Measurements from ENCODE around the gene MLLT3. TPM values are rescaled to one million over a fixed set of nuclear protein-coding genes. Genes with fewer than 3 reads are reported as not detected.
A peak's percentile ranks its signal among the peaks of the same experiment; 100 is the strongest.

Gene MLLT3
- total RNA-seq, 1 donor from 2014 or later, result 35.1 TPM

DNA sequence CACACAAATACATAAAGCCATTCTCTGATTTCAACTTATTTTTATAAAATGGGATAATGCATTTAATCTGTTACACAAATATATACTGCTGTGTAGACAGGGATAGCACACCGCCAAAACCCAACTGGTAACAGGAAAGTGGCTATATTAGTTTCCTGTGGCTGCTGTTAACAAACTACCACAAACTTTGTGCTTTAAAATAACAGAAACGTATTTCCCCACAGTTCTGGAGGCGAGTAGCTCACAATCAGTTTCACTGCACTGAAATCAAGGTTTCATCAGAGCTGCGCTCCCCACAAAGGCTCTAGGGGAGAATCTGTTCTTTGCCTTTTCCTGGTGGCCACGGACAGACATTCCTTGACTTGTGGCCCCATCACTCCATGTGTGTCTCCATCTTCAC, 94.0 kb downstream of the MLLT3 start:
- Histone ChIP-seq H3K27ac (ENCODE audit: low read depth, low read length) (no peak overlapping the region), H3K4me1 (ENCODE audit: insufficient read depth, low read length) (no peaks in the 10 kb centered on the region), H3K9me3 (ENCODE audit: insufficient read depth, low read depth, low read length) (no peaks in the 10 kb centered on the region), H3K36me3 (ENCODE audit: insufficient read depth, low read length) (no peaks in the 10 kb centered on the region), H3K9ac (ENCODE audit: low read length) (no peak overlapping the region), H3K27me3 (ENCODE audit: insufficient read depth, low read length) (no peaks in the 10 kb centered on the region), H3K79me2 (ENCODE audit: insufficient read depth, low read length) (no peaks in the 10 kb centered on the region), H2AFZ (ENCODE audit: low read depth, low read length) (no peak overlapping the region), H3K4me2 (ENCODE audit: low read length) (no peak overlapping the region), H4K20me1 (ENCODE audit: insufficient read depth, low read length) (no peaks in the 10 kb centered on the region), H3K4me3 (ENCODE audit: insufficient read depth, low read depth, low read length) (no peak overlapping the region)
- Mint-ChIP-seq H3K9me3 (ENCODE audit: unreplicated experiment) (no peaks in the 10 kb centered on the region), H3K4me1 (ENCODE audit: low read depth, unreplicated experiment) (peaks cover 11% of the 10 kb centered on the region), H3K27me3 (ENCODE audit: low read depth, unreplicated experiment) (no peaks in the 10 kb centered on the region), H3K4me3 (ENCODE audit: unreplicated experiment) (no peak overlapping the region), H3K27ac (ENCODE audit: unreplicated experiment) (no peak overlapping the region), H3K36me3 (ENCODE audit: low read depth, unreplicated experiment) (no peaks in the 10 kb centered on the region)
- DNase-seq (ENCODE audit: low read depth), result no peak
- no peak for FAIRE-seq
- TF ChIP-seq EZH2 (IDR thresholded peaks at IDR 0.05; ENCODE audit: insufficient read depth, low read length), result no peak
- TF ChIP-seq, protein P1, sequence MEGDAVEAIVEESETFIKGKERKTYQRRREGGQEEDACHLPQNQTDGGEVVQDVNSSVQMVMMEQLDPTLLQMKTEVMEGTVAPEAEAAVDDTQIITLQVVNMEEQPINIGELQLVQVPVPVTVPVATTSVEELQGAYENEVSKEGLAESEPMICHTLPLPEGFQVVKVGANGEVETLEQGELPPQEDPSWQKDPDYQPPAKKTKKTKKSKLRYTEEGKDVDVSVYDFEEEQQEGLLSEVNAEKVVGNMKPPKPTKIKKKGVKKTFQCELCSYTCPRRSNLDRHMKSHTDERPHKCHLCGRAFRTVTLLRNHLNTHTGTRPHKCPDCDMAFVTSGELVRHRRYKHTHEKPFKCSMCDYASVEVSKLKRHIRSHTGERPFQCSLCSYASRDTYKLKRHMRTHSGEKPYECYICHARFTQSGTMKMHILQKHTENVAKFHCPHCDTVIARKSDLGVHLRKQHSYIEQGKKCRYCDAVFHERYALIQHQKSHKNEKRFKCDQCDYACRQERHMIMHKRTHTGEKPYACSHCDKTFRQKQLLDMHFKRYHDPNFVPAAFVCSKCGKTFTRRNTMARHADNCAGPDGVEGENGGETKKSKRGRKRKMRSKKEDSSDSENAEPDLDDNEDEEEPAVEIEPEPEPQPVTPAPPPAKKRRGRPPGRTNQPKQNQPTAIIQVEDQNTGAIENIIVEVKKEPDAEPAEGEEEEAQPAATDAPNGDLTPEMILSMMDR (IDR thresholded peaks at IDR 0.05; ENCODE audit: insufficient read depth, low read depth, low read length), result no peak

DNA sequence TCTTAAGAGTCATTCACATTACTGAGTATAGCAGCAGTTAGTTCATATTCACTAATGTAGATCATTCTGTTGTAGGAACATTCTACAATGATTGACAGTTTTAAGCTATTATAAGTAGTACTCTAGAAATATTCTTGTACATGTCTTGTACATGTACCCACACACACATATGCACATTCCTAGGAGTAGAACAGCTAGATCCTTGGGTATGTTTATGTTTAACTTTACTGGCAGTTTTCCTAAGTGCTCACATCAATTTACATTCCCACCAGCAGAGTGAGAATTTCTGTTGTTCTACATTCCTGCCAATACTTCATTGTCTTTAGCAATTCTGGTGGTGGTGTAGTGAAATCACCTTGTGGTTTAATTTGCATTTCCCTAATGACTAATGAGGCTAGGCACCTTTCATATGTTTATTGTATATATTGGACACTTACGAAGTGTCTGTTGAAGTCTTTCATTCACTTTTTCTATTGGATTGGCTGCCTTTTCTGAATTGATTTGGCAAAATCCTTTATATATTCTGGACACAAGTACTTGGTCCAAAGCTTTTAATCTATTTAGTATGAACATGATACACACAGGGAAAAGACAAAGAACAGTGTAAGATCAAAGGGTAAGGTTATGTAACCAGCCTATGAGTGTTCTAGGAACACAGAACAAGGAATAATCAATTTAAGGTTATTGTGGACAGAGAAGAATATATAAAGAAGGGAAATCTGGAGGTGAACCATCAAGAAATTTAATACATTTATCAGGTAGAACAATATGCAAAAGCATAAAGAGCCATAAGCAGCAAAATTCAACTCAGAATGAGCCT, 95.6 kb downstream of the MLLT3 start:
- peak; percentile 26 for FAIRE-seq

More for the DNA sequence above, 95.6 kb downstream of the MLLT3 start:
- Histone ChIP-seq H3K79me2 (ENCODE audit: insufficient read depth, low read length) (no peaks in the 10 kb centered on the region), H4K20me1 (ENCODE audit: insufficient read depth, low read length) (no peaks in the 10 kb centered on the region), H2AFZ (ENCODE audit: low read depth, low read length) (no peak overlapping the region), H3K9me3 (ENCODE audit: insufficient read depth, low read depth, low read length) (no peaks in the 10 kb centered on the region), H3K27ac (ENCODE audit: low read depth, low read length) (no peak overlapping the region), H3K4me1 (ENCODE audit: insufficient read depth, low read length) (no peaks in the 10 kb centered on the region), H3K9ac (ENCODE audit: low read length) (no peak overlapping the region), H3K27me3 (ENCODE audit: insufficient read depth, low read length) (no peaks in the 10 kb centered on the region), H3K4me3 (ENCODE audit: insufficient read depth, low read depth, low read length) (no peak overlapping the region), H3K36me3 (ENCODE audit: insufficient read depth, low read length) (no peaks in the 10 kb centered on the region), H3K4me2 (ENCODE audit: low read length) (no peak overlapping the region)
- H3K4me3 Mint-ChIP-seq (ENCODE audit: unreplicated experiment), result no peak overlapping the region
- peaks cover 11% of the 10 kb centered on the region for H3K4me1 Mint-ChIP-seq (ENCODE audit: low read depth, unreplicated experiment)
- no peaks in the 10 kb centered on the region for H3K36me3 Mint-ChIP-seq (ENCODE audit: low read depth, unreplicated experiment)
- H3K9me3 Mint-ChIP-seq (ENCODE audit: unreplicated experiment), result no peaks in the 10 kb centered on the region
- H3K27me3 Mint-ChIP-seq (ENCODE audit: low read depth, unreplicated experiment), result no peaks in the 10 kb centered on the region
- no peak for TF ChIP-seq EZH2 (IDR thresholded peaks at IDR 0.05; ENCODE audit: insufficient read depth, low read length)
- TF ChIP-seq, protein P1 (IDR thresholded peaks at IDR 0.05; ENCODE audit: insufficient read depth, low read depth, low read length), result peak; percentile 47
- no peak overlapping the region for H3K27ac Mint-ChIP-seq (ENCODE audit: unreplicated experiment)
- peak; percentile 59 for DNase-seq (ENCODE audit: low read depth)
